Cardiac fibroblast (primary cell): ENCODE results near the gene ADAM19.
A peak's percentile ranks its signal among the peaks of the same experiment; 100 is the strongest.

Experiments used
- DNase-seq, 2 donors: peaks; one replicate each; pipeline versions ENCODE4 v3.0.0 to v3.0.0-alpha.2; 2010; ENCODE audit warnings: low read depth in 2 of 2
- H3K4me3 ChIP-seq, 2 donors: replicated peaks in 1 of 2; 1 replicate in 1 of 2; 2 replicates in 1 of 2; pipeline ENCODE4 v1.5.1; 2011; ENCODE audit warnings: low read depth in 2 of 2, low read length in 2 of 2, mild to moderate bottlenecking in 2 of 2, moderate library complexity in 1 of 2
- CTCF ChIP-seq: IDR thresholded peaks from one replicate; pipeline ENCODE4 v1.5.1; 2011; ENCODE audit warnings: low read depth, mild to moderate bottlenecking, low read length, inconsistent platforms

ADAM19 gene

GRCh38 chr5:157459715-157460599, 115.6 kb downstream of the ADAM19 start, which contains the start of gene NIPAL4:
TSS of gene NIPAL4 (plus strand) at chr5:157460213. CDS start at chr5:157460321, 108 bp downstream.
- no peak for TF ChIP-seq CTCF
- peak within 1 kb of the TSS; percentile 30 to 39 for H3K4me3 ChIP-seq
- no peak for DNase-seq

GRCh38 chr5:157458835-157459234, 116.7 kb downstream of the ADAM19 start:
- no peak for TF ChIP-seq CTCF
- no peak for DNase-seq
- H3K4me3 ChIP-seq = no peak overlapping the region

- TF ChIP-seq CTCF = no peak
- no peak for DNase-seq
- no peak overlapping the region for H3K4me3 ChIP-seq
These were observed 118.2 kb downstream of the ADAM19 start for GRCh38 chr5:157457391-157457790.

- no peak overlapping the region for H3K4me3 ChIP-seq
- DNase-seq = no peak
- no peak for TF ChIP-seq CTCF
These were observed 119.3 kb downstream of the ADAM19 start for GRCh38 chr5:157456301-157456700.

GRCh38 chr5:157455057-157455456, 120.5 kb downstream of the ADAM19 start:
- DNase-seq = no peak
- no peak overlapping the region for H3K4me3 ChIP-seq
- no peak for TF ChIP-seq CTCF

- no peak overlapping the region for H3K4me3 ChIP-seq
- DNase-seq = no peak
- no peak for TF ChIP-seq CTCF
These were observed 121.3 kb downstream of the ADAM19 start for GRCh38 chr5:157454273-157454672.
